SK-N-SH treated with all-trans-retinoic acid at 6 μM for 48 hours (cell line): ENCODE results near the gene CLEC7A.

Experiments
- ARNTL ChIP-seq: fragments of 450-650 bp; formaldehyde crosslinking; IDR thresholded peaks from 2 replicates; pipeline ENCODE4 v1.5.0; 2020; ENCODE audit warnings: low read depth, mild to moderate bottlenecking, moderate library complexity, borderline replicate concordance
- BACH2 ChIP-seq: fragments of 250-450 bp; sonication (Bioruptor Pico); IDR thresholded peaks from 2 replicates; pipeline ENCODE4 v1.9.0; 2021; ENCODE audit warnings: mild to moderate bottlenecking, borderline replicate concordance
- RARB ChIP-seq: fragments of 250-450 bp; sonication (Bioruptor Pico); IDR thresholded peaks from 2 replicates; pipeline ENCODE4 v1.8.0; 2021; ENCODE audit warnings: mild to moderate bottlenecking, moderate library complexity
- TCF4 ChIP-seq: fragments of 250-450 bp; sonication (Bioruptor Pico); IDR thresholded peaks from 2 replicates; pipeline ENCODE4 v1.8.0; 2021; ENCODE audit warnings: mild to moderate bottlenecking, moderate library complexity, borderline replicate concordance
- ZC3H10 ChIP-seq: fragments of 250-450 bp; sonication (Bioruptor Pico); IDR thresholded peaks from 2 replicates; pipeline ENCODE4 v1.5.1; 2021; ENCODE audit warnings: mild to moderate bottlenecking, moderate library complexity
- ZFP30 ChIP-seq: fragments of 450-650 bp; formaldehyde crosslinking; IDR thresholded peaks from 2 replicates; pipeline ENCODE4 v1.5.0; 2022; ENCODE audit warnings: mild to moderate bottlenecking, moderate library complexity
- ZNF565 ChIP-seq: fragments of 450-650 bp; formaldehyde crosslinking; conservative IDR thresholded peaks from 2 replicates; pipeline ENCODE4 v1.5.0; 2020; ENCODE audit warnings: low read depth, mild to moderate bottlenecking, moderate library complexity

- TF ChIP-seq ZFP30 (CRISPR knock-in tag) (no peak), BACH2 (no peak), ARNTL (CRISPR knock-in tag) (no peak), ZC3H10 (CRISPR knock-in tag) (no peak), ZNF565 (CRISPR knock-in tag) (no peak), TCF4 (no peak), RARB (CRISPR knock-in tag) (no peak)
These were observed 28.3 kb downstream of the CLEC7A start for GRCh38 chr12:10101648-10102220.
